Skeletal muscle satellite cell (primary cell): Measurements from ENCODE around the gene ADGRG3.

Experiments used
- H3K27me3 ChIP-seq: 2 replicates; pipeline ENCODE4 v1.7.0; 2013; ENCODE audit warnings: low read length; ENCODE audit not compliant: control insufficient read depth, insufficient read depth
- H3K36me3 ChIP-seq: 2 replicates; pipeline ENCODE4 v1.7.0; 2013; ENCODE audit warnings: mild to moderate bottlenecking, control low read depth, low read length; ENCODE audit not compliant: insufficient read depth
- H3K4me1 ChIP-seq: 2 replicates; pipeline ENCODE4 v1.7.0; 2013; ENCODE audit warnings: low read length; ENCODE audit not compliant: control insufficient read depth, insufficient read depth
- H3K4me2 ChIP-seq: 2 replicates; pipeline ENCODE4 v1.7.0; 2013; ENCODE audit warnings: mild to moderate bottlenecking, low read length
- H3K4me3 ChIP-seq: 2 replicates; pipeline ENCODE4 v1.7.0; 2013; ENCODE audit warnings: low read length
- H3K9ac ChIP-seq: 2 replicates; pipeline ENCODE4 v1.7.0; 2013; ENCODE audit warnings: mild to moderate bottlenecking, low read depth, low read length, moderate library complexity
- H3K9me3 ChIP-seq: replicated peaks from 2 replicates; pipeline ENCODE4 v1.7.0; 2013; ENCODE audit warnings: mild to moderate bottlenecking, control low read depth, low read length

Gene ADGRG3

GRCh38 chr16:57681950-57682728 lies 14.0 kb downstream of the ADGRG3 start:
- no peaks in the 10 kb centered on the region for H3K4me1 ChIP-seq
- no peak overlapping the region for H3K4me2 ChIP-seq
- H3K27me3 ChIP-seq, result peaks cover 46% of the 10 kb centered on the region

GRCh38 chr16:57682809-57683635 lies 14.9 kb downstream of the ADGRG3 start:
- H3K27me3 ChIP-seq, result peaks cover 42% of the 10 kb centered on the region
- no peaks in the 10 kb centered on the region for H3K36me3 ChIP-seq
- no peak overlapping the region for H3K4me3 ChIP-seq
- no peak overlapping the region for H3K4me2 ChIP-seq
- H3K9ac ChIP-seq, result no peak overlapping the region
- H3K4me1 ChIP-seq, result no peaks in the 10 kb centered on the region
- no peaks in the 10 kb centered on the region for H3K9me3 ChIP-seq

More at GRCh38 chr16:57681950-57682728, 14.0 kb downstream of the ADGRG3 start:
- Histone ChIP-seq H3K4me3 (no peak overlapping the region), H3K9ac (no peak overlapping the region), H3K36me3 (no peaks in the 10 kb centered on the region), H3K9me3 (no peaks in the 10 kb centered on the region)

DNA sequence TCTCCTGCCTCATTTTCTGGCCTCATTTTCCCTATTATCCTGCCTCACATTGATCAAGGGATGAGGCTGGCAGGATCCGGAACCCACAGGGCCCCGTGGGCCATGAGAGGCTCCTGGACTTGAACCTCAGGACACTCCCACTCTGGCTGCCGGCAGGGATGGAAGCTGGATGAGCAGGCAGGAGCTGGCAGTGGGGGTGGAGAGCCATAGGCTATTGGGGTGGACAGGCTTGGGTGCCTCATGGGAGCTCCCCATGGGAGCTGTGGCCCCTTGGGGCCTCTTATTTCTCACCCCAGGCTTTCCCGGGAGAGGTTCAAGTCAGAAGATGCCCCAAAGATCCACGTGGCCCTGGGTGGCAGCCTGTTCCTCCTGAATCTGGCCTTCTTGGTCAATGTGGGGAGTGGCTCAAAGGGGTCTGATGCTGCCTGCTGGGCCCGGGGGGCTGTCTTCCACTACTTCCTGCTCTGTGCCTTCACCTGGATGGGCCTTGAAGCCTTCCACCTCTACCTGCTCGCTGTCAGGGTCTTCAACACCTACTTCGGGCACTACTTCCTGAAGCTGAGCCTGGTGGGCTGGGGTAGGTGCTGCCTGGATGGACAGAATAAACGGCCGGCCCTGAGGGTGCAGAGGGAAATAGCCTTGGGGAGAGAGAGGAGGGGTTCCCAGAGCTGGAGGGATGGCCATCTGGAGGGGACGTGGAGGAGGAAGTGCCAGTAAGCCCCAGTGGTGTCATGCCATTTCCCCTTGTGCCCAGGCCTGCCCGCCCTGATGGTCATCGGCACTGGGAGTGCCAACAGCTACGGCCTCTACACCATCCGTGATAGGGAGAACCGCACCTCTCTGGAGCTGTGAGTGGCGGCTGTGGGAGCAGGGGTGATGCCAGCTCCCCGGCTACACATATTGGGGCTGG lies 15.8 kb downstream of the ADGRG3 start:
- Histone ChIP-seq H3K27me3 (peaks cover 42% of the 10 kb centered on the region), H3K9me3 (no peaks in the 10 kb centered on the region), H3K4me2 (no peak overlapping the region), H3K36me3 (no peaks in the 10 kb centered on the region), H3K4me3 (no peak overlapping the region), H3K4me1 (no peaks in the 10 kb centered on the region), H3K9ac (no peak overlapping the region)

- no peak overlapping the region for H3K4me2 ChIP-seq
- no peak overlapping the region for H3K9ac ChIP-seq
- H3K4me3 ChIP-seq, result no peak overlapping the region
- no peaks in the 10 kb centered on the region for H3K9me3 ChIP-seq
- no peaks in the 10 kb centered on the region for H3K36me3 ChIP-seq
- no peaks in the 10 kb centered on the region for H3K4me1 ChIP-seq
- peaks cover 47% of the 10 kb centered on the region for H3K27me3 ChIP-seq
Measured at GRCh38 chr16:57684626-57685358, 16.7 kb downstream of the ADGRG3 start.

DNA sequence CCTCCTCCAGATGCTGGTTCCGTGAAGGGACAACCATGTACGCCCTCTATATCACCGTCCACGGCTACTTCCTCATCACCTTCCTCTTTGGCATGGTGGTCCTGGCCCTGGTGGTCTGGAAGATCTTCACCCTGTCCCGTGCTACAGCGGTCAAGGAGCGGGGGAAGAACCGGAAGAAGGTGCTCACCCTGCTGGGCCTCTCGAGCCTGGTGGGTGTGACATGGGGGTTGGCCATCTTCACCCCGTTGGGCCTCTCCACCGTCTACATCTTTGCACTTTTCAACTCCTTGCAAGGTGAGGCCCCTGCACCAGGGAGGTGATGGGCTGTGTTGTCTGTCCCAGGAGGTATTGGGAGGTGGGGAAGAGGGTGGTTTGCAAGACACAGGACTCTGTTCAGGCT lies 17.5 kb downstream of the ADGRG3 start:
- Histone ChIP-seq H3K36me3 (no peaks in the 10 kb centered on the region), H3K4me1 (no peaks in the 10 kb centered on the region), H3K9me3 (no peaks in the 10 kb centered on the region), H3K27me3 (peaks cover 54% of the 10 kb centered on the region), H3K4me3 (no peak overlapping the region), H3K4me2 (no peak overlapping the region), H3K9ac (no peak overlapping the region)

DNA sequence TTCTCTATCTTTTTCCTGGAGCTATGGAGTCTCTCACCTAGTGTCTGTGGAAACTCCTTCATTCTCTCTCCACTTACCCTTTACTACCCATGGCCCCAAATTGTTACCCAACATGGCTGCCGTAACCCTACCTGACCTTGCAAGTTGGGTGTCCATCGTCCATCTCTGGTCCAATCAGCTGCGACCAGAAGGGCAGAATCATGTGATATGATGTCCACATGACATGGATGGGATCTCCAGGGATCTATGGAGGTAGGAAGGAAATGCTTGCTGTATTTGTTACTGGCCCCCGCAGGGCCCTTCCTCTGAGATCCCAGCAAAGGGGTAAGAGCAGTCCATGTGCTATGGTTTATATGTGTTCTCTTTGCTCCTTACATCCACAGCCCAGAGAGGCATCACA lies 18.5 kb downstream of the ADGRG3 start:
- Histone ChIP-seq H3K9ac (no peak overlapping the region), H3K4me1 (no peaks in the 10 kb centered on the region), H3K4me3 (no peak overlapping the region), H3K27me3 (peaks cover 57% of the 10 kb centered on the region), H3K4me2 (no peak overlapping the region), H3K36me3 (no peaks in the 10 kb centered on the region), H3K9me3 (no peaks in the 10 kb centered on the region)

GRCh38 chr16:57687363-57687929 lies 19.3 kb downstream of the ADGRG3 start:
- H3K9me3 ChIP-seq, result no peaks in the 10 kb centered on the region
- H3K9ac ChIP-seq, result no peak overlapping the region
- H3K27me3 ChIP-seq, result peaks cover 62% of the 10 kb centered on the region
- H3K4me2 ChIP-seq, result no peak overlapping the region
- no peak overlapping the region for H3K4me3 ChIP-seq
- H3K4me1 ChIP-seq, result no peaks in the 10 kb centered on the region
- H3K36me3 ChIP-seq, result no peaks in the 10 kb centered on the region

GRCh38 chr16:57688487-57688986 lies 20.4 kb downstream of the ADGRG3 start:
- no peaks in the 10 kb centered on the region for H3K36me3 ChIP-seq
- H3K4me3 ChIP-seq, result no peak overlapping the region
- peaks cover 67% of the 10 kb centered on the region for H3K27me3 ChIP-seq
- H3K4me2 ChIP-seq, result no peak overlapping the region
- no peaks in the 10 kb centered on the region for H3K9me3 ChIP-seq
- no peaks in the 10 kb centered on the region for H3K4me1 ChIP-seq
- H3K9ac ChIP-seq, result no peak overlapping the region

DNA sequence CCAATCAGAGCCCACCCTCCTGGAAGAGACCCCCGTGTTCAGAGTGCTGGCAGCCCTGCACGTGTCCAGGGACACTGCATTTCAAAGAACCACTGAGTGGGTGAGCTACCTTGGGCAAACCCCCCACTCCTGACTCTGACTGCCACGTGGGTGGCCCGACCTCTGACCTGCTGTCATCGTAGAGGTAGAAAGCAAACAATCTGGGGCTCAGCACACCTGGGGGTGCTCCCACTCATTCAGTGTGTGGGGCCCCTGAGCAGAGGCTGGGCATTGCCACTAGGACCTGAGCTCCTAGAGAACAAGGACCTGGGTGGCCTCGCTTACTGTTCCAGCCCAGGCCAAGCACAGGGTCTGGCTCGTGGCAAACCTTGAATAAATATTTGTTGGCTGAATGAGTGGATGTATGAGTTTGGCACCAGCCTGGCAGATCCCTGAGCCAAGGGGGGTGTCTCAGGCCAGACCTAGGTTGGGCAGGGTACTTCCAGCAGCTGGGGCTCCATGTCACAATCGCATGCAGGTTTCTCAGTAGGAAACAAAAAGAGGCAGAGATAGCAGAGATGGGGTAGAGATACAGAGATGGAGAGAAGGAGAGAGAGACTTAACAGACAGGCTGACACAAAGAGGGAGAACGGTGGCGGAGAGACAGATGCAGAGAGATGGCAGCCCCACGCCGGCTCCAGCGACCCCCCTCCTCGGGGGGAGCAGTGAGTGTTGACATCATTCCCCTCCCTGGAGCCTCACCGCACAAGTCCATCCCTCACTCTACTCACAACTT lies 21.1 kb downstream of the ADGRG3 start:
- no peak overlapping the region for H3K9ac ChIP-seq
- no peaks in the 10 kb centered on the region for H3K36me3 ChIP-seq
- H3K4me3 ChIP-seq, result no peak overlapping the region
- no peaks in the 10 kb centered on the region for H3K4me1 ChIP-seq
- H3K4me2 ChIP-seq, result no peak overlapping the region
- peaks cover 74% of the 10 kb centered on the region for H3K27me3 ChIP-seq
- H3K9me3 ChIP-seq, result no peaks in the 10 kb centered on the region
